Activated T-helper 2 cell treated with anti-CD3 and anti-CD28 coated beads, Interferon-gamma antibody, Interleukin-2, Interleukin-4, amounts not matched to agents 10 μg/mL and 5 μg/mL and 100 μg/mL, durations not matched to agents 14 hours and 24 hours and 36 hours (primary cell): ENCODE measurements around the gene CELA3B. TPM values are rescaled to one million over a fixed set of nuclear protein-coding genes. Genes with fewer than 3 reads are reported as not detected.
"Not testable (repeated sequence)": the region's sequence is repeated elsewhere in the genome, so short reads cannot be mapped to it uniquely, and the experiment has no call there.

ENCODE experiments used
- DNase-seq: peaks from one replicate; pipeline ENCODE4 v3.0.0; 2021; ENCODE audit warnings: low spot score
- H3K27ac Mint-ChIP-seq: one replicate; pipeline ENCODE4 v1.8.0; 2021; ENCODE audit warnings: mixed read lengths
- H3K27me3 Mint-ChIP-seq: one replicate; pipeline ENCODE4 v1.8.0; 2021; ENCODE audit warnings: low read depth, mixed read lengths
- H3K36me3 Mint-ChIP-seq: one replicate; pipeline ENCODE4 v1.8.0; 2021; ENCODE audit warnings: low read depth, mixed read lengths
- H3K4me1 Mint-ChIP-seq: one replicate; pipeline ENCODE4 v1.8.0; 2021; ENCODE audit warnings: low read depth, mixed read lengths
- H3K4me3 Mint-ChIP-seq: one replicate; pipeline ENCODE4 v1.8.0; 2021; ENCODE audit warnings: low read depth, mild to moderate bottlenecking, moderate library complexity, mixed read lengths
- H3K9me3 Mint-ChIP-seq: one replicate; pipeline ENCODE4 v1.8.0; 2021; ENCODE audit warnings: mixed read lengths
- intact Hi-C: fragments of 100-400 bp; cut with micrococcal nuclease; formaldehyde crosslinking; loops from one replicate; pipeline ENCODE4 v1.15.1; 2023
- total RNA-seq: library from RNA; stranded (reverse); gene quantifications from 2 replicates; pipeline ENCODE4 v1.2.3, GENCODE V29; 2022

Gene CELA3B
- total RNA-seq, 1 donor from 2014 or later: not detected

GRCh38 chr1:22012752-22013151 is 35.9 kb downstream of the CELA3B start:
- intact Hi-C loops, H3K4me1 Mint-ChIP-seq, H3K27me3 Mint-ChIP-seq, H3K36me3 Mint-ChIP-seq, H3K9me3 Mint-ChIP-seq, DNase-seq, H3K27ac Mint-ChIP-seq, H3K4me3 Mint-ChIP-seq: not testable (repeated sequence)

GRCh38 chr1:22014575-22015206 is 37.9 kb downstream of the CELA3B start:
- intact Hi-C loops, H3K4me3 Mint-ChIP-seq, H3K27me3 Mint-ChIP-seq, DNase-seq, H3K9me3 Mint-ChIP-seq, H3K27ac Mint-ChIP-seq, H3K36me3 Mint-ChIP-seq: not testable (repeated sequence)
- H3K4me1 Mint-ChIP-seq: peaks cover 13% of the 10 kb centered on the region

GRCh38 chr1:22018583-22019559 is 42.0 kb downstream of the CELA3B start:
- peak; percentile 75 for DNase-seq
- intact Hi-C loops: no loop called here
- peaks cover 24% of the 10 kb centered on the region for H3K4me1 Mint-ChIP-seq
- H3K4me3 Mint-ChIP-seq: peak overlapping the region; percentile 7
- peak overlapping the region; percentile 94 for H3K27ac Mint-ChIP-seq
- no peaks in the 10 kb centered on the region for H3K27me3 Mint-ChIP-seq
- no peaks in the 10 kb centered on the region for H3K9me3 Mint-ChIP-seq
- H3K36me3 Mint-ChIP-seq: no peaks in the 10 kb centered on the region

GRCh38 chr1:22021061-22021460 is 44.2 kb downstream of the CELA3B start:
- H3K4me1 Mint-ChIP-seq: peaks cover 32% of the 10 kb centered on the region
- no peaks in the 10 kb centered on the region for H3K9me3 Mint-ChIP-seq
- DNase-seq: no peak
- H3K36me3 Mint-ChIP-seq: no peaks in the 10 kb centered on the region
- H3K4me3 Mint-ChIP-seq: no peak overlapping the region
- H3K27me3 Mint-ChIP-seq: no peaks in the 10 kb centered on the region
- intact Hi-C loops: loop anchor here (10.0 kb wide), 1 partner anchor 676 kb away; no protein-coding TSS in a partner anchor
- H3K27ac Mint-ChIP-seq: no peak overlapping the region

GRCh38 chr1:22024485-22025367 is 47.9 kb downstream of the CELA3B start:
- intact Hi-C loops: loop anchor here (1.0 to 10.0 kb wide), 6 partner anchors 15 to 680 kb away; partner anchors contain the start of gene USP48
- Mint-ChIP-seq H3K9me3 (no peaks in the 10 kb centered on the region), H3K36me3 (no peaks in the 10 kb centered on the region), H3K4me1 (peaks cover 35% of the 10 kb centered on the region), H3K4me3 (peak overlapping the region; percentile 91), H3K27ac (peak overlapping the region; percentile 100), H3K27me3 (no peaks in the 10 kb centered on the region)
- peak; percentile 75 for DNase-seq

- Mint-ChIP-seq H3K4me3 (peak overlapping the region; percentile 91), H3K9me3 (no peaks in the 10 kb centered on the region), H3K4me1 (peaks cover 41% of the 10 kb centered on the region), H3K27ac (peak overlapping the region; percentile 100), H3K27me3 (no peaks in the 10 kb centered on the region), H3K36me3 (no peaks in the 10 kb centered on the region)
- peak; percentile 91 for DNase-seq
- intact Hi-C loops: loop anchor here (1.0 to 10.0 kb wide), 6 partner anchors 14 to 681 kb away; partner anchors contain the start of gene USP48
Measured at GRCh38 chr1:22025368-22026155, 48.7 kb downstream of the CELA3B start.

- Mint-ChIP-seq H3K9me3 (no peaks in the 10 kb centered on the region), H3K4me1 (peaks cover 50% of the 10 kb centered on the region), H3K36me3 (no peaks in the 10 kb centered on the region), H3K27ac (peak overlapping the region; percentile 100), H3K4me3 (peak overlapping the region; percentile 91), H3K27me3 (no peaks in the 10 kb centered on the region)
- no peak for DNase-seq
- intact Hi-C loops: loop anchor here (10.0 kb wide), 1 partner anchor 682 kb away; no protein-coding TSS in a partner anchor
Measured at GRCh38 chr1:22026924-22027289, 50.1 kb downstream of the CELA3B start.

GRCh38 chr1:22030057-22030456 is 53.2 kb downstream of the CELA3B start:
- no peak overlapping the region for H3K4me3 Mint-ChIP-seq
- peaks cover 35% of the 10 kb centered on the region for H3K4me1 Mint-ChIP-seq
- no peak for DNase-seq
- no peak overlapping the region for H3K27ac Mint-ChIP-seq
- no peaks in the 10 kb centered on the region for H3K27me3 Mint-ChIP-seq
- intact Hi-C loops: no loop called here
- H3K36me3 Mint-ChIP-seq: no peaks in the 10 kb centered on the region
- H3K9me3 Mint-ChIP-seq: no peaks in the 10 kb centered on the region

- intact Hi-C loops: no loop called here
- Mint-ChIP-seq H3K27me3 (no peaks in the 10 kb centered on the region), H3K27ac (no peak overlapping the region), H3K9me3 (no peaks in the 10 kb centered on the region), H3K4me3 (no peak overlapping the region), H3K36me3 (no peaks in the 10 kb centered on the region), H3K4me1 (peaks cover 35% of the 10 kb centered on the region)
- no peak for DNase-seq
Measured at GRCh38 chr1:22030473-22030872, 53.7 kb downstream of the CELA3B start.

- Mint-ChIP-seq H3K9me3 (no peaks in the 10 kb centered on the region), H3K4me1 (peaks cover 30% of the 10 kb centered on the region), H3K36me3 (no peaks in the 10 kb centered on the region), H3K4me3 (peak overlapping the region; percentile 30), H3K27ac (peak overlapping the region; percentile 79), H3K27me3 (no peaks in the 10 kb centered on the region)
- peak; percentile 30 for DNase-seq
- intact Hi-C loops: no loop called here
Measured at GRCh38 chr1:22031214-22031962, 54.6 kb downstream of the CELA3B start.

- H3K4me1 Mint-ChIP-seq: peaks cover 33% of the 10 kb centered on the region
- DNase-seq, H3K27ac Mint-ChIP-seq, H3K4me3 Mint-ChIP-seq, H3K36me3 Mint-ChIP-seq, intact Hi-C loops, H3K27me3 Mint-ChIP-seq, H3K9me3 Mint-ChIP-seq: not testable (repeated sequence)
Measured at GRCh38 chr1:22034834-22035233, 58.0 kb downstream of the CELA3B start.
